BJ (cell line): Measurements from ENCODE around the gene WDR74. TPM values are rescaled to one million over a fixed set of nuclear protein-coding genes. Genes with fewer than 3 reads are reported as not detected.

ENCODE experiments used
- CTCF ChIA-PET: fragments of 350-600 bp; formaldehyde crosslinking; extraction: SDS; loops from one replicate; lab custom pipeline; 2021; ENCODE audit warnings: antibody characterized with exemption, inconsistent platforms; lab: Yijun Ruan, JAX
- POLR2A ChIA-PET: fragments of 300-600 bp; sonication (Branson Sonifier 250); formaldehyde crosslinking; extraction: SDS; loops from one replicate; lab custom pipeline; 2021; ENCODE audit warnings: antibody characterized with exemption; lab: Charles Lee
- DNase-seq: peaks from one replicate; pipeline ENCODE4 v3.0.0-alpha.2; 2011; ENCODE audit warnings: low read depth
- H3K27me3 ChIP-seq: 2 replicates; pipeline ENCODE4 v1.6.0; 2011; ENCODE audit warnings: low read length; ENCODE audit not compliant: control insufficient read depth, insufficient read depth
- H3K36me3 ChIP-seq: 2 replicates; pipeline ENCODE4 v1.5.1; 2011; ENCODE audit warnings: low read length; ENCODE audit not compliant: control insufficient read depth, insufficient read depth
- H3K4me3 ChIP-seq: 2 replicates; pipeline ENCODE4 v1.5.1; 2011; ENCODE audit warnings: low read depth, mild to moderate bottlenecking, control low read depth, low read length
- polyA plus RNA-seq: library from polyadenylated mRNA; depleted of rRNA; stranded (reverse); fragments of >200 nt; gene quantifications from 2 replicates; pipeline ENCODE4 v1.2.3, GENCODE V29; 2011
- TF ChIP-seq, protein P1 (sequence below): IDR thresholded peaks from 2 replicates; pipeline ENCODE4 v1.5.1; 2011; ENCODE audit warnings: low read depth, mild to moderate bottlenecking, control low read depth, inconsistent platforms, low read length, moderate library complexity; ENCODE audit not compliant: insufficient read depth

The WDR74 gene
- polyA plus RNA-seq, 1 experiment: 37.9 TPM

DNA sequence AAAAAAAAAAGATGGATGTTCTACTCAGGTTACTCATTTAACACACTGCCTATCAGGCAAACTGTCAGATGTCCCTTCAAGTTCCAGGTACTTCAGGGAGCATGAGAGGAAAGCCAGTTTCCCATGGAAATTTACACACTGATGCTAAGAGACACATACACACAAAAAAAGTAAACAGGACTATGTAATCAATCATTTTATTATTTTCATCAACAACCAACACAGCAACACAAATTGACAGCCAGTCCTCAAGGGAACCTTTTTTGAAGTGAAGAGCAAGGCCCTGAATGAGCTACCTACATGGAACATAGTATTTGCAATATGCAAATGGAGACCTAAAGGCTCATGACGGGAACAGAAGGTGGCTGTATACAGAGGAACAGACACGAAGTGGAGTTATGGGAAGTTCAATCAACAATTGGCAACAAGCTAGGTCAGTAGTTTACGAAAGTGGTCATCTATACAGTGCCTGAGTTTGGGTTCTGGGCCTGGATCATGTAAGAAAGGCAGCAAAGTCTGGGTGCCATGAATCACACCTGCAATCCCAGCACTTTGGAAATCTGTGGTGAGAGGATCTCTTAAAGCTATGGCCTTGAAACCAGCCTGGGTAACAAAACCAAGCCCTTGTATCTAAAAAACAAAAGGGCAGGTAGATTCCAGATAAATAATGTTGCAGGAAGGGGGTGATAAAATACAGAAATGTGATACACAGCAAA is 12.6 kb upstream of the WDR74 start:
- POLR2A ChIA-PET: no interaction called here
- Histone ChIP-seq H3K27me3 (no peaks in the 10 kb centered on the region), H3K4me3 (no peak overlapping the region), H3K36me3 (peaks cover 11% of the 10 kb centered on the region)
- DNase-seq: no peak
- CTCF ChIA-PET: interaction anchor here (1.3 kb wide), 2 partner anchors 11 to 66 kb away, joined by 3 to 4 read pairs; no protein-coding TSS in a partner anchor
- TF ChIP-seq, protein P1, sequence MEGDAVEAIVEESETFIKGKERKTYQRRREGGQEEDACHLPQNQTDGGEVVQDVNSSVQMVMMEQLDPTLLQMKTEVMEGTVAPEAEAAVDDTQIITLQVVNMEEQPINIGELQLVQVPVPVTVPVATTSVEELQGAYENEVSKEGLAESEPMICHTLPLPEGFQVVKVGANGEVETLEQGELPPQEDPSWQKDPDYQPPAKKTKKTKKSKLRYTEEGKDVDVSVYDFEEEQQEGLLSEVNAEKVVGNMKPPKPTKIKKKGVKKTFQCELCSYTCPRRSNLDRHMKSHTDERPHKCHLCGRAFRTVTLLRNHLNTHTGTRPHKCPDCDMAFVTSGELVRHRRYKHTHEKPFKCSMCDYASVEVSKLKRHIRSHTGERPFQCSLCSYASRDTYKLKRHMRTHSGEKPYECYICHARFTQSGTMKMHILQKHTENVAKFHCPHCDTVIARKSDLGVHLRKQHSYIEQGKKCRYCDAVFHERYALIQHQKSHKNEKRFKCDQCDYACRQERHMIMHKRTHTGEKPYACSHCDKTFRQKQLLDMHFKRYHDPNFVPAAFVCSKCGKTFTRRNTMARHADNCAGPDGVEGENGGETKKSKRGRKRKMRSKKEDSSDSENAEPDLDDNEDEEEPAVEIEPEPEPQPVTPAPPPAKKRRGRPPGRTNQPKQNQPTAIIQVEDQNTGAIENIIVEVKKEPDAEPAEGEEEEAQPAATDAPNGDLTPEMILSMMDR: no peak

DNA sequence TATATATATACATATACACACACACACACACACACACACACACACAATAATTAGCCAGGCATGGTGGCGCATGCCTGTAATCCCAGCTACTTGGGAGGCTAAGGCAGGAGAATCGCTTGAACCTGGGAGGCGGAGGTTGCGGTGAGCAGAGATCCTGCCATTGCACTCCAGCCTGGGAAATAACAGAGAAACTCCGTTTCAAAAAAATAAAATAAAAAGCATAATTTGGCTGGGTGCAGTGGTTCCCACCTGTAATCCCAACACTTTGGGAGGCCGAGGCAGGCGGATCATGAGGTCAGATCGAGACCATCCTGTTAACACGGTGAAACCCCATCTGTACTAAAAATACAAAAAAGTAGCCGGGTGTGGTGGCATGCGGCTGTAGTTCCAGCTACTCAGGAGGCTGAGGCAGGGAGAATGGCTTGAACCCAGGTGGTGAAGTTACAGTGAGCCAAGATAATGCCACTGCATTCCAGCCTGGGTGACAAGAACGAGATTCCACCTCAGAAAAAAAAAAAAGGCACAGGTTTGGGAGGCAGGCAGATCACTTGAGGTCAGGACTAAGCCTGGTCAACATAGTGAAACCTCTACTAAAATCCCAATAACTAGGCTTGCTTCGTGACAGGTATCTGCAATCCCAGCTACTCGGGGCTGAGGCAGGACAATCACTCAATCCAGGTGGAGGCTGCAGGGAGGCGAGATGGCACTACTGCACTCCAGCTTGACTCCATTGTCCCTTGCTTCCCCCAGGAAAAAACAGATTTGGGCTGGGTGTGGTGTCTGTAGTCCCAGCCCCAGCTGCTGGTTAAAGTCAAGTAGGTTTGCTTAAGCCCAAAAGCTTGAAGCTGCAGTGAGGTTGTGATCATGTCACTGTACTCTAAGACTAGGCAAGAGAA is 11.8 kb upstream of the WDR74 start:
- no peak overlapping the region for H3K4me3 ChIP-seq
- no peak for DNase-seq
- ChIA-PET CTCF (interaction anchor here (0.6 to 1.3 kb wide), 4 partner anchors 10 to 65 kb away, joined by 3 to 6 read pairs (median 4); no protein-coding TSS in a partner anchor), POLR2A (interaction anchor here (0.6 to 1.5 kb wide), 3 partner anchors 10 to 47 kb away, joined by 3 to 23 read pairs (median 3); no protein-coding TSS in a partner anchor)
- H3K36me3 ChIP-seq: peaks cover 11% of the 10 kb centered on the region
- TF ChIP-seq, protein P1: no peak
- H3K27me3 ChIP-seq: no peaks in the 10 kb centered on the region

DNA sequence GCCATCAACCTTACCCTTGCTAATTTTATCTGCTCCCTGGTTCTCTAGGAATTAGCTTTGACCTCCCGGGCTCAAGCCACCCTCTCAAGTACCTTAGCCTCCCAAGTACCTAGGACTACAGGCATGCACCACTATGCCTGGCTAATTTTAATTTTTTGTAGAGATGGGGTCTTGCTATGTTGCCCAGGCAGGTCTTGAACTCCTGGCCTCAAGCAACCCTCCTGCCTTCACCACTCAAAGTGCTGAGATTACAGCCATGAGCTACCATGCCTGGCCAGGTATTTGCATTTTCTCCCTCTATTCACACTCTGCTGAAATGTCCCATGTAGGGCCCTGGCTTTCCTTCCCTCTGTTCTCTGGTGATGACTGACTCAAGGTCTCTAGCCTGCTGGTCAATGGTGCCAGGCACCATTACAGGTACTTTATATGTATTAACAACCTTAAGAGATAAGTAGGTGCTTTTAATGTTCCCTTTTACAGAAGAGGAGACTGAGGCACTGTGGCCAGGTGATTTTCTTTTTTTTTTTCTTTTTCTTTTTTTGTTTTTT is 8.5 kb upstream of the WDR74 start:
- TF ChIP-seq, protein P1: no peak
- ChIA-PET CTCF (no interaction called here), POLR2A (no interaction called here)
- DNase-seq: no peak
- Histone ChIP-seq H3K36me3 (peaks cover 3% of the 10 kb centered on the region), H3K27me3 (no peaks in the 10 kb centered on the region), H3K4me3 (no peak overlapping the region)

DNA sequence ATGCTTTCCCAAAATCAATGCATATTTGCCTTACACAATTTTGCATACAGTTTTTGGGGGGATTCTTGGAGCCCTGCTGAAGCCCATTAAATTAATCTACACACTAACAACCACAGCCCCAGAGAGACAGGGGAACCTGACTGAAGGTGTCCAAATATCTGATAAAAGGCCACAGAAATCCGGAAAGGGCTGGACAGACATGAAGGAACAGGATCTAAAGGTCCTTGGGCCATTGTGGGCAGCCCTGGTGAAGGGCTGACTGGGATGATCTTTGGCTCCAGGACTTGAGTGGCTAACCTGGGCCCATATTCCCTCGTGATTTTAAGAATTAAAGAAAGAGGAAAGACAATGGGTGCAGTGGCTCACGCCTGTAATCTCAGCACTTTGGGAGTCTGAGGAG is 6.8 kb upstream of the WDR74 start:
- CTCF ChIA-PET: interaction anchor here (1.4 kb wide), 1 partner anchor 12 kb away, joined by 3 read pairs; no protein-coding TSS in a partner anchor
- no peak for DNase-seq
- H3K36me3 ChIP-seq: no peaks in the 10 kb centered on the region
- TF ChIP-seq, protein P1: no peak
- H3K4me3 ChIP-seq: no peak overlapping the region
- POLR2A ChIA-PET: no interaction called here
- H3K27me3 ChIP-seq: no peaks in the 10 kb centered on the region

DNA sequence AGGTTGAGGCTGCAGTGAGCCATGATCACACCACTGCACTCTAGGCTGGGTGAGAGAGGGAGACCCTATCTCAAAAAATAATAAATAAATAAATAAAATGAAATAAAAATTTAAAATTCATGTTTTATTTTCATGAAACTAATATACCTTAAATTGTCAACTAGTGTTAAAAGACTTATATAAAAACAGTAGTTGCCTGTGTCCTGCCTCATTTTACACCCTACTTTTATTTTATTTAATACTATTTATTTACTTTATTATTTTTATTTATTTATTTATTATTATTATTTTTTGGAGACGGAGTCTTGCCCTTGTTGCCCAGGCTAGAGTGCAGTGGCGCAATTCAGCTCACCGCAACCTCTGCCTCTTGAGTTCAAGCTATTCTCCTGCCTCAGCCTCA is 4.8 kb upstream of the WDR74 start:
- no peak for DNase-seq
- H3K36me3 ChIP-seq: no peaks in the 10 kb centered on the region
- TF ChIP-seq, protein P1: no peak
- ChIA-PET CTCF (interaction anchor here (0.7 to 1.6 kb wide), 4 partner anchors 37 to 163 kb away, joined by 3 to 6 read pairs (median 3); partner anchors contain the start of genes HNRNPUL2 and SLC3A2), POLR2A (no interaction called here)
- H3K27me3 ChIP-seq: no peaks in the 10 kb centered on the region
- no peak overlapping the region for H3K4me3 ChIP-seq
